ENCODE measurements around the gene NABP1. TPM values are rescaled to one million over a fixed set of nuclear protein-coding genes. Genes with fewer than 3 reads are reported as not detected.

Gene NABP1
- total RNA-seq, 4 donors from 2014 or later: 58.3 to 318 (median 104) TPM

GRCh38 chr2:191680639-191681038, 2.7 kb downstream of the NABP1 start:
- ATAC-seq (ENCODE audit: low FRiP score) (no peak), DNase-seq (ENCODE audit: low spot score) (no peak)
- TF ChIP-seq CTCF (IDR thresholded peaks at IDR 0.05): no peak

GRCh38 chr2:191682126-191682525, 4.2 kb downstream of the NABP1 start:
- no peak for ATAC-seq (ENCODE audit: low FRiP score)
- no peak for DNase-seq (ENCODE audit: low spot score)
- TF ChIP-seq CTCF (IDR thresholded peaks at IDR 0.05): no peak

- no peak for TF ChIP-seq CTCF (IDR thresholded peaks at IDR 0.05)
- no peak for DNase-seq (ENCODE audit: low spot score)
- ATAC-seq (ENCODE audit: low FRiP score): no peak
Measured at GRCh38 chr2:191686066-191686465, 8.1 kb downstream of the NABP1 start.

GRCh38 chr2:191686729-191687128, 8.8 kb downstream of the NABP1 start:
- no peak for ATAC-seq (ENCODE audit: low FRiP score)
- no peak for DNase-seq (ENCODE audit: low spot score)
- no peak for TF ChIP-seq CTCF (IDR thresholded peaks at IDR 0.05)

- no peak for TF ChIP-seq CTCF (IDR thresholded peaks at IDR 0.05)
- ATAC-seq (ENCODE audit: low FRiP score) (no peak), DNase-seq (ENCODE audit: low spot score) (no peak)
Measured at GRCh38 chr2:191687867-191688266, 9.9 kb downstream of the NABP1 start.

- DNase-seq (ENCODE audit: low spot score): no peak
Measured at GRCh38 chr2:191688934-191689695, 11.2 kb downstream of the NABP1 start.

More at GRCh38 chr2:191688934-191689695, 11.2 kb downstream of the NABP1 start:
- peak; percentile 63 for ATAC-seq (ENCODE audit: low FRiP score)
- TF ChIP-seq CTCF (IDR thresholded peaks at IDR 0.05): no peak

Measured in omental fat pad (tissue), 4 donors.